ENCODE measurements around the gene DCAF12. TPM values are rescaled to one million over a fixed set of nuclear protein-coding genes. Genes with fewer than 3 reads are reported as not detected.
A peak's percentile ranks its signal among the peaks of the same experiment; 100 is the strongest.
"Not testable (repeated sequence)": the region's sequence is repeated elsewhere in the genome, so short reads cannot be mapped to it uniquely, and the experiment has no call there.

The DCAF12 gene
- total RNA-seq, 1 donor from 2014 or later: 26.5 TPM

DNA sequence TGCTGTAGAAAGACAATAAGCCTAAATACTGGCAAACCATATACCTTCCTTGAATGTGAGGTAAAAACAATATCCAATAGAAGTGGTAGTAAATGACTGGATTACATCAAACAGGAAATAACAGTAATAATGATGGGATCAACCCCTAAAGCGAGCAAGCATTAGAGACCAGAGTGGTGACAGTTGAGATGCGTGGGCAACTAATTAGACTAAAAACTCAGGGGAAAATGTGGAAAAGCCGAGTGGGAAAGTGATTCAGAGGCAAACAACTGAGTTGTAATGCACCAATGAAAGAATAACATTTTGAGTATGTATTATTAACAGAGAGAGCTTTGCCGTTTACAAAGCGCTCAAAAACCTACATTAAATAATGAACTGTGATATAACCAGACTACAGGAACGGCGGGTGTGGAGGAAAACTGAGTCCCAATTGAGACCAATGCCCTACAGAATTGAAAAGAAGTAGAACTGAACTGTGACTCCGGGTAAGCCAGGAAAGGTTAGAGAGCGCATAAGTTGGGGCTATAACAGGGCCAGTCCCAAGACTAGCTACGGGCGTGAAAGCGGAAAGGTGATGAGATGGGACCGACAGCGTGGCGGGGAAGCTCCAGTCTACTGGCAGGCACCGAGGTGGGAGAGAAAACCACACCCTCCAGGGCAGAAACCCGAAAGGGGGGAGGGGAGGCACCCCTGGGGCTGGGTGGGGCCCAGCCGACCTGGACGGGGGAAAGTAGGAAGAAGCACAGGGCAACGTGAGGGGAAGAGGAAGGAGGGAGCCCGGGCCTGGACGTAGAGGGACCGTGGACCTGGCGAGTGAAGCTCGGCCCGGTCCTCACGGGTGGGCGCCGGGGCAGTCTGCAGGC lies 78.4 kb downstream of the DCAF12 start:
- Mint-ChIP-seq H3K9me3 (ENCODE audit: low read depth) (no peaks in the 10 kb centered on the region), H3K27me3 (ENCODE audit: low read depth) (no peaks in the 10 kb centered on the region), H3K4me1 (ENCODE audit: low read depth) (peaks cover 37% of the 10 kb centered on the region), H3K4me3 (ENCODE audit: unreplicated experiment) (peak overlapping the region; percentile 97), H3K27ac (ENCODE audit: unreplicated experiment) (peak overlapping the region; percentile 100), H3K36me3 (ENCODE audit: low read depth) (peaks cover 2% of the 10 kb centered on the region)
- TF ChIP-seq, protein P1, sequence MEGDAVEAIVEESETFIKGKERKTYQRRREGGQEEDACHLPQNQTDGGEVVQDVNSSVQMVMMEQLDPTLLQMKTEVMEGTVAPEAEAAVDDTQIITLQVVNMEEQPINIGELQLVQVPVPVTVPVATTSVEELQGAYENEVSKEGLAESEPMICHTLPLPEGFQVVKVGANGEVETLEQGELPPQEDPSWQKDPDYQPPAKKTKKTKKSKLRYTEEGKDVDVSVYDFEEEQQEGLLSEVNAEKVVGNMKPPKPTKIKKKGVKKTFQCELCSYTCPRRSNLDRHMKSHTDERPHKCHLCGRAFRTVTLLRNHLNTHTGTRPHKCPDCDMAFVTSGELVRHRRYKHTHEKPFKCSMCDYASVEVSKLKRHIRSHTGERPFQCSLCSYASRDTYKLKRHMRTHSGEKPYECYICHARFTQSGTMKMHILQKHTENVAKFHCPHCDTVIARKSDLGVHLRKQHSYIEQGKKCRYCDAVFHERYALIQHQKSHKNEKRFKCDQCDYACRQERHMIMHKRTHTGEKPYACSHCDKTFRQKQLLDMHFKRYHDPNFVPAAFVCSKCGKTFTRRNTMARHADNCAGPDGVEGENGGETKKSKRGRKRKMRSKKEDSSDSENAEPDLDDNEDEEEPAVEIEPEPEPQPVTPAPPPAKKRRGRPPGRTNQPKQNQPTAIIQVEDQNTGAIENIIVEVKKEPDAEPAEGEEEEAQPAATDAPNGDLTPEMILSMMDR (IDR thresholded peaks at IDR 0.05): no peak
- DNase-seq (ENCODE audit: low spot score): no peak

DNA sequence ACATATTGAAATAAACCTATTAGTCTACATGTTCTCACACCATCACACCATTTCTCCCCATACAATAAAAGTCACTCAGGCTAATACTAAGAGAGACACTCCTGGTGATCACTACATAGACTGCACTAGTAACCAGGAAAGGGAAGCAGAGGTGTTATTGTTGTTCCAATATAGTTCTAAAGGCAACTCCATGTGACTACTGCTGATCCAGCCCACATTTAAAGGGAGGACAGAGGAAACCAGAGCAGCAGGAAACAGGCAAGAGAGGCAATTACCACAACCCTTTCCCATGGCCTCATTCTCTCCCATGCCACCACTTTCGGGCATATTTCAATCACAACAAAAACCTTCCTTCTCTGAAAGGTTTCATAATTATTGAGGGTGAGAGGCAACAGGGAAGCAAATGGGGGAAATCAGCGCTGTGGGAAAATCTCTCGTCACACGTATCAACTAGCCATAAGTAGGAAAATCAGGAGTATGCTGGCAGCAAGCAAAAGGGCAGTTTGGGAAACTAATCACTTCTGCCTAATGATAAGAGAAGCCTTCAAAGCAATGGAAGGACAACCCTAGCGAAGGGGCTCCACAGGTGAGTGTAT lies 79.6 kb downstream of the DCAF12 start:
- peak overlapping the region; percentile 97 for H3K4me3 Mint-ChIP-seq (ENCODE audit: unreplicated experiment)
- H3K27me3 Mint-ChIP-seq (ENCODE audit: low read depth): no peaks in the 10 kb centered on the region
- peaks cover 41% of the 10 kb centered on the region for H3K4me1 Mint-ChIP-seq (ENCODE audit: low read depth)
- H3K27ac Mint-ChIP-seq (ENCODE audit: unreplicated experiment): peak overlapping the region; percentile 100
- DNase-seq (ENCODE audit: low spot score): no peak
- no peaks in the 10 kb centered on the region for H3K9me3 Mint-ChIP-seq (ENCODE audit: low read depth)
- TF ChIP-seq, protein P1 (IDR thresholded peaks at IDR 0.05): no peak
- H3K36me3 Mint-ChIP-seq (ENCODE audit: low read depth): peaks cover 2% of the 10 kb centered on the region

DNA sequence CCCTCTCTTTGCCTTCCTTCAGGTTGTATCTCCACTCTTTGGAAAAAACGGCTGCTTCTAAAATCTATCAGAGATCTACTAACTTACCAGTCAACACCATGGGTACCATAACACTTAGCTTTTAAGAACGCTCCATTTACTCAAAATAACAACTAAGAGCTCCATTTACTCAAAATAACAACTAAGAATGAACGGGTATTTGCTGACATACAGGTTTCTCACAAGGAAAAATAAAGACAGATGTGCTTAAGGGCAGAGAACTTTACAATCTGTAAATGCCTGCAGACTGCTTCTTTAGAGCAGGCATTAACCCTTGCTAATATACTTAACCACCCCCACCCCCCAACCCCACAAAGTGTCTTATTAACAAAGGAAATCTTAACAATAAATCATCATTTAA lies 80.6 kb downstream of the DCAF12 start:
- Mint-ChIP-seq H3K36me3 (ENCODE audit: low read depth) (peaks cover 5% of the 10 kb centered on the region), H3K4me1 (ENCODE audit: low read depth) (peaks cover 42% of the 10 kb centered on the region), H3K4me3 (ENCODE audit: unreplicated experiment) (peak overlapping the region; percentile 97), H3K27me3 (ENCODE audit: low read depth) (no peaks in the 10 kb centered on the region), H3K27ac (ENCODE audit: unreplicated experiment) (peak overlapping the region; percentile 100), H3K9me3 (ENCODE audit: low read depth) (no peaks in the 10 kb centered on the region)
- DNase-seq (ENCODE audit: low spot score): no peak
- TF ChIP-seq, protein P1 (IDR thresholded peaks at IDR 0.05): no peak

DNA sequence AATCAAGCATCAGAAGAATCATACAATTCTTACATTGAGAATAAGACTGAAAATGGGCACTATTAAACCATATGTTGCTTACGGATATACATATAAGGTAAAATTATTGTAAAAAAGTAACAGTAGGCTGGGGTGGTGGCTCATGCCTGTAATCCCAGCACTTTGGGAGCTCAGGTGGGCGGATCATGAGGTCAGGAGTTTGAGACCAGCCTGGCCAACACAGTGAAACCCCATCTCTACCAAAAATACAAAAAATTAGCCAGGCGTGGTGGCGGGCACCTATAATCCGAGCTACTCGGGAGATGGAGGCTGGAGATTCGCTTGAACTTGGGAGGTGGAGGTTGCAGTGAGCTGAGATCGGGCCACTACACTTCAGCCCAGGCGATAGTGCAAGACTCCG lies 84.4 kb downstream of the DCAF12 start:
- not testable (repeated sequence) for H3K4me3 Mint-ChIP-seq (ENCODE audit: unreplicated experiment); H3K27me3 Mint-ChIP-seq (ENCODE audit: low read depth); H3K36me3 Mint-ChIP-seq (ENCODE audit: low read depth); H3K9me3 Mint-ChIP-seq (ENCODE audit: low read depth); DNase-seq (ENCODE audit: low spot score)
- Mint-ChIP-seq H3K27ac (ENCODE audit: unreplicated experiment) (peak overlapping the region; percentile 17), H3K4me1 (ENCODE audit: low read depth) (peaks cover 35% of the 10 kb centered on the region)

DNA sequence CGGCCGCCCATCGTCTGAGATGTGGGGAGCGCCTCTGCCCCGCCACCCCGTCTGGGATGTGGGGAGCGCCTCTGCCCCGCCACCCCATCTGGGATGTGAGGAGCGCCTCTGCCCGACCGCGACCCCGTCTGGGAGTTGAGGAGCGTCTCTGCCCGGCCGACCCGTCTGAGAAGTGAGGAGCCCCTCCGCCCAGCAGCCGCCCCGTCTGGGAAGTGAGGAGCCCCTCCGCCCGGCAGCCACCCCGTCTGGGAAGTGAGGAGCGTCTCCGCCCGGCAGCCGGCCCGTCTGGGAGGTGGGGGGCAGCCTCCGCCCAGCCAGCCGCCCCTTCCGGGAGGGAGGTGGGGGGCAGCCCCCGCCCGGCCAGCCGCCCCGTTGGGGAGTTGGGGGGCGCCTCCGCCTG lies 87.6 kb downstream of the DCAF12 start:
- H3K4me3 Mint-ChIP-seq (ENCODE audit: unreplicated experiment); DNase-seq (ENCODE audit: low spot score); H3K36me3 Mint-ChIP-seq (ENCODE audit: low read depth); H3K27ac Mint-ChIP-seq (ENCODE audit: unreplicated experiment); H3K27me3 Mint-ChIP-seq (ENCODE audit: low read depth); H3K9me3 Mint-ChIP-seq (ENCODE audit: low read depth): not testable (repeated sequence)
- H3K4me1 Mint-ChIP-seq (ENCODE audit: low read depth): peaks cover 45% of the 10 kb centered on the region

DNA sequence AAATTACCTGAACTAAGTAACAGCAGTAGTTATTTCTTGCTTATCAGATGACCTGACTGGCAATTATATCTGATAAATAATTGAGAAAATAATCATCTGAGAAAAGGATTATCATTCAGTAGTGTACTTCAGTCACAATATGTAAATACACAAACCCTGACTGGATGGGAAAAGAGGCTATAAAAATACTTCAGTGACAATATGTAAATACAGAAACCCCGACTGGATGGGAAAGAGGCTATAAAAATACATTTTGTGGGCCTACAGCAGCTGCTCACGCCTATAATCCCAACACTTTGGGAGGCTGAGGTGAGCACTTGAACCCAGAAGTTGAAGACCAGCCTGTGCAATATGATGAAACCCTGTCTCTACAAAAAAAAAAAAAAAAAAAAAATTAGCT lies 88.9 kb downstream of the DCAF12 start:
- Mint-ChIP-seq H3K9me3 (ENCODE audit: low read depth) (no peaks in the 10 kb centered on the region), H3K4me1 (ENCODE audit: low read depth) (peaks cover 53% of the 10 kb centered on the region), H3K4me3 (ENCODE audit: unreplicated experiment) (no peak overlapping the region), H3K27me3 (ENCODE audit: low read depth) (no peaks in the 10 kb centered on the region), H3K36me3 (ENCODE audit: low read depth) (peaks cover 7% of the 10 kb centered on the region), H3K27ac (ENCODE audit: unreplicated experiment) (peak overlapping the region; percentile 70)
- DNase-seq (ENCODE audit: low spot score): no peak
- TF ChIP-seq, protein P1 (IDR thresholded peaks at IDR 0.05): no peak
